GM19239 (cell line): ENCODE measurements around the gene LRMDA.
"Not testable (repeated sequence)": the region's sequence is repeated elsewhere in the genome, so short reads cannot be mapped to it uniquely, and the experiment has no call there.

Source experiments
- DNase-seq: peaks from one replicate; pipeline ENCODE4 v3.0.0; 2011; ENCODE audit warnings: low spot score; ENCODE audit not compliant: insufficient read length
- FAIRE-seq: peaks from 2 replicates; lab custom pipeline; 2011; peaks lifted over from hg19 to GRCh38; lab: Jason Lieb, UNC

Gene LRMDA

DNA sequence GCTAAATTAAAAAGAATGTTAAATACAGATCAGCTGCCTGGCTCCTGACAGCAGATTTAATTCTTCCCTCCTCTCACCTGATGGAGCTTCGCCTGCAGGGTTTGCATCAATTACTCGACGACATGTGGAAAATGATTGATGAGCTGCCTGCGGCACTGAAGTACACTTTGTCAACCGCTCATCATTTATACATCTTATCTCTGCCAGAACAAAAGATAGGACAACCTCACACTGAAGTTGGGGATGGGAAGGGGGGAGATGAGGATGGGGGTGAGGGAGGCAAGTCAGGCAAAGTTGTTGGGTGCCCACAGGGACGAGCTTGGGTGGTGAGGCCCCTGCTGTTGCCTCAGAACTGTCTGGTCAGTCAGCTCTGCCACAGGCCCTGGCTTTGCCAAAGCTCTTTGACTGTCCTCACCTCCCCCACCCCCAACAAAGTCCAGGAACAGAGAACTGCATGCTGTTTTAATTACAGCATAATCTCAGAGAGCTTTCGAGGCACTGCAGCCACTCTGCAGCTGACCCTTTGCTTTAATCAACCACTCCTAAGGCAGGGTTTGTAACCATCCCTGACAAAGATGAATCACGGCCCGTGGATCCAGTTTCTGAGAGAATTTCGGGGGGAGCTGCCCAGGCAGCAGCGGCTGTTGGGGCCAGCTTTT, 702.3 kb downstream of the LRMDA start:
- DNase-seq (no peak), FAIRE-seq (no peak)

DNA sequence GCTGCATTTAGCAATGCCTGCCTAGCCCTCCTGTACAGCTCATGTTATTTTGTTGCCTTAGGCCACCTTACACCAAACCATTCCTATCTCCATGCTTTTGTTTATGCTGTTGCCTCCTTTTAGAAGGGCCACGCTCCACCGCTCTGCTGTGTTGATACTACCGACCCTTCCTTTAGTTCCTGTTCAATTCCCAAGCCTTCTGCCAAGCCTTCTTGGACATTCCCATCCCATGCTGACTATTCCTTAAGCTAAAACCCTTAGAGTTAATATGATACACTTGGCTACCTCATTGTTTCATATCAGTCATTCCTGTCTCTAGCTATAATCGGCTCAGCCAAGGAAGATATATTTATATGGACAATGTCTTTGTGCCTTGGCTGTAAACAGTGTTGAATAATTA, 705.5 kb downstream of the LRMDA start:
- FAIRE-seq (no peak), DNase-seq (no peak)

DNA sequence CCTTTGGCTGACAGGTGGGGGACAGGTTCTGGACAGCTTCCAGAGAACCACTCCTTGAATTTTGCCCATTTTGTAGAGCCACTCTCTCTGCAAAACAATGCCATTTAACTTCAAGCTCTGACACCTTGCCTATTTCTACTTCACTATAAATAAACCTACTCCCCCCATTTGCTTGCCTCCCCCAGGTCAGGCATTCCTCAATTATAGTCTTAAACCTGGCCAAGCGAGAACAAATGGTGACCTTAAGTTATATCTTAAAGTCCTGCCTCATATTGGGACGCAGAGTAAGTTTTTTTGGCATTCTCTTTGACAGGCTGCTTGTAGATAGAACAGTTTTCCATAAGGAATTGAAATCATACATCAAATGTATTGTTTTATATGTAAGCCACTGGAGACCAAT, 706.9 kb downstream of the LRMDA start:
- FAIRE-seq (no peak), DNase-seq (no peak)

DNA sequence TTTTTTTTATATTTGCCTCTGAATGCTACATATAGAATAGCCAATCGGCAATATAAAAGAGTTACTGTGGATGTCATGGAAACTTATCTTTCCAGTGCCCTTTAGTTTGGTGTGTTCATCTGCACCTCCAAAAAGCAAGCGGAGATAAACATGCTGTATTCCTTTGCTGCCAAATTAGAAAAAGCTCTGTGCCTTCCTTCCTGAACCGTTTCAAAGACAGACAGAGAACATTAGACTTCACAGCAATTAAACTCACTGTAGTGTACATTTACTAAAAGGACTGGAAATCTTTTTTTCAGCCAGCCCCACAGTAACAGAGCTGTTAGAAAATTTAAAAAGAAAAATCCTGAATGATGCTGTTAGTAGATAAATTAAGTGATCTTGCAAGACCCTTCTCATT, 707.5 kb downstream of the LRMDA start:
- no peak for DNase-seq
- no peak for FAIRE-seq

DNA sequence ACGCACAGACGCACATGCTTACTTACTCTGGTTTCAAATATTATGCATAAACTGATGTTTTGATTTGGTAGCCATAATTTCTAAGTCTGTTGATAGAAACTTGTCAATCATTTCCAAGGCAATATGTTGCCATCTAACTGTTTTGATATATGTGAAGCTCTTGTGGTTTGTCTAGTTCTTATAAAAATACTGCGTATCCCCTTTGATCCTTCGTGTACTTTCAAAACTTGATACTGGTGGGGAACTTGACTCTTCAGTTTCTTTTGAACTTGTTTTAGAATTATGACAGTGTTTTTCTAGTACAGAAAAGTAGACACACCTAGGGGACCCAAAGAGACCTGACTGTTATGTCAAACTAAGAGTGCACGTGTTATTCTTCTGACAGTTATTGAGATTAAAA, 708.0 kb downstream of the LRMDA start:
- no peak for DNase-seq
- no peak for FAIRE-seq

DNA sequence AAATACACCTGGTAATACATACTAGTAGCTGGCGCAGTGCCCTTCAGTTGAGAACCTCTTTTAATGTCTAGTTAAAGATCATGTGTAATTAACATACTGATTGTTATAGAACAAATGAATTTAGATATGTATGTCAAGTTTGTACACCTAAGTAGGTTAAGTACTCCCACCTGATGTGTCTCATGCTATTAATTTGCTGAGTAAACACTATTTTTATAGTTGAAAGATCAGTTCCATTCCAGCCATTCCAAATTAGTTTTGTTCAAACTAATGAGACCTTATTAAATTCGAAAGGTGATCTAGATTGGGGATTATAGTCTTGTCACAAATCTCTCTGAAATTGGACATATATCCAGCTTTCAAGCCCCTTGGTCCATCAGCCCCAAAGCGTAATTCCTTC, 710.0 kb downstream of the LRMDA start:
- no peak for DNase-seq
- no peak for FAIRE-seq

DNA sequence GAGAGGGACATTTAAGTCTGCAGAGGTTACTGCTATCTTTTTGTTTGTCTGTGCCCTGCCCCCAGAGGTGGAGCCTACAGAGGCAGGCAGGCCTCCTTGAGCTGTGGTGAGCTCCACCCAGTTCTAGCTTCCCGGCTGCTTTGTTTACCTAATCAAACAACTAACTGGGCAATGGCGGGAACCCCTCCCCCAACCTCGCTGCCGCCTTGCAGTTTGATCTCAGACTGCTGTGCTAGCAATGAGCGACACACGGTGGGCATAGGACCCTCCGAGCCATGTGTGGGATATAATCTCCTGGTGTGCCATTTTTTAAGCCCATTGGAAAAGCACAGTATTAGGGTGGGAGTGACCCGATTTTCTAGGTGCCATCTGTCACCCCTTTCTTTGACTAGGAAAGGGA, 716.8 kb downstream of the LRMDA start:
- not testable (repeated sequence) for FAIRE-seq, DNase-seq

DNA sequence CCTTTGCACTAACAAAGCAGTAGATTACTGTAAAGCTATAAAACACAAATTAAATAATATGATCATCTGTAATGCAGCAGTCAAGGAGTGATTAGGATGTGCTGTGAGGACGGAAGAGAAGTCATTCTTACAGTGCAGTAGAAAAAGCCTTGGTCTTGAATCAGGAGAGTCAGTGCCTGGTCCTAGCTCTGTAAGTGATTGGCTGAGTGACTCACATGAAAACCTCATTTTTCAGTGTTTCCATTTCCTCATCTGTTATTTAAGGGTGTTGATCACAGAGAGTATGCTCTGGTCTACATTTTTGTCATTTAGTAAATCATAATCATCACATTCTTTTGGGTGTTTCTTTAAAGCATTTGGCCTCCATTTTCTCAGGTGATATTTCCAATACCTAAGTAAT, 717.8 kb downstream of the LRMDA start:
- DNase-seq = no peak
- no peak for FAIRE-seq

DNA sequence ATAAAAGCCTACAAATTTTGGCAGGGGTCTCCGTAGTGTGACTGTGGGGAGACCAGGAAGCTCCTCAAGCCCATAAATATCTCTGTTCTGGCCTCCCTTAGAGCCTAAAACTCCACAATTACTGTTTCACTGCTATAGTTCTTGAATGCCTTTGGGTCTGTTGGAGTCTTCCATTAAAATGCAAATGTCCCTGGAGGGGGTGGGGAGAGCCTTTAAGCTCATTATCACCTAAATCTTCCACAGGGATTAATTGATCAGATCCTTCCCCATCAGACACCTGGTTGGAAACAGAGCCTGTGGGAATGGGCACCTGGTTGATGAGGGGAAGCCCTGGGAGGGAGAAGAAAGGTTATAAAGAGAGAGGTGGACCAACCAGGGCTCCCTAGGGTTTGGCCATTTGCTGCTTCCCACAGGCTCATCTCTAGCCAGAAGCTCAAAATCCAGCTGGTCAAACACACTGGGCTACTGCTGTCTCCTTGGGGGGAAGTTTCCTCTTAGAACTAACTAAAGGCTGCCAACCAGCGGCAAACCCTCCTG, 718.2 kb downstream of the LRMDA start:
- DNase-seq (no peak), FAIRE-seq (no peak)

DNA sequence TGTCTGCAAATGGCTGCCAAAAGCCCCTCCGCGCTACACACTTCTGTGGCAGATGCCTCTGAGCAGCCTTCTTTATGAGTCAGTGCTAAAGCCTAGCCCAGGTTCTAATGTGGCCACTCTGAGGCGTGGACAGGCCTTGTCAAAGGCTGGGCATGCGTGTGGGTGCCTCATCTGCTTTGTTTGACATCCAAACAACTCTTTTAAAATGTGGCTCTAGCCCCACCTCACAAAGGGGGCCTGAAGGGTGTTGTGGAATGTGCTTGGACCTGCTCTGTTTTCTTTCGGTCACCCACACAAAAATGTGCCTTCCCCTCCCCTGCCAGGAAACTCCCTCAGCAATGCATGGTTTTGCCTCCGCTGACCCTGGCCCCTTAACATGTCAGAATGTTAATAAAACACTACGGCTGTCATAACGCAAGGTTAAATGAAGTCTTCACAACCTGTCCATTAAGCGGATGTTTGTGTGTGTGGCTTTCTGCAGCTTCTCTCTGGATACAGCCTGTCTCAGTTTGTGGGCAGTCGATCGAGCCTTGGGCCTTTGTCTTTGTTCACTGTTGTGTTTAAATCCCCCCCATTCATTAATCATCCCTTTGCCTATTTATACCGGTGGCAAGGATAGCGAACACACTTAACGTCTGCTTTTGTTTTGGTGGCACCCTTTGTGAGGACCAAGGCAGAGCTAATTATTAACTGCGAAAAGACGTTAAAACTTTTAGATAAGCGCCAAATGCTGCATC, 718.9 kb downstream of the LRMDA start:
- FAIRE-seq (no peak), DNase-seq (no peak)

DNA sequence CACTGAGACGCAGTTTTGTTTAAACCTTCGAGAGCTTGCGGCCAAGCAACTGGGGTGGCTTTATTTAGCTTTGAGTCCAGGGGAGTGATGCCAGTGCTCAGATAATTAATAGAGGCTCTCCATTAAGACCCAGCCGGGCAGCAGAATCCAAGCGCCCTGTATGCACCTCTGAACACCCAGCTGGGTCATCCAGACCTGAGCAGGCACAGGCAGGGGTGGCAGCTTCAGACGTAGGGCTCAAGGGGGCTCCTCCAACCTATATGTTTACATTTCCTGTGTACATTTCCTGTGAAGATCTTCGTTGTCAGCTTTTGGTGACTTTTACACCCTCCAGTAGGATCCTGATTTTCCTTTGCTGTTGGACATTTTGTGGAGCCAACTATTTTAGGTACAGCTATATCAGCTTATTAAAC, 719.5 kb downstream of the LRMDA start:
- no peak for DNase-seq

DNA sequence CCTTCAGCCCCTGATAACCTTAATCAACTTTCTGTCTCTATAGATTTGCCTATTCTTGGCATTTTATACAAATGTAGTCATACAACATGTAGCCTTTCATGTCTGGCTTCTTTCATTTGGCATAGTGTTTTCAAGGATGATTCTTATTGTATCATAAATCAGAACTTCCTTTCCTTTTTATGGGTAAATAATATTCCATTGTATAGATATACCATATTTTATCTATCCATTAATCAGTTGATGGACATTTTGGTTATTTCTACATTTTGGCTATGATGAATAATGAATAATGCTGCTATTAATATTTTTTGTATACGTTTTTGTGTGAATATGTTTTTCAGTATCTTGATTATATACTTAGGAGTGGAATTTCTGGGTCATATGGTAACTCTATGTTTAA, 720.8 kb downstream of the LRMDA start:
- no peak for FAIRE-seq
- DNase-seq = no peak

More for the DNA sequence above, 719.5 kb downstream of the LRMDA start:
- FAIRE-seq = no peak

DNA sequence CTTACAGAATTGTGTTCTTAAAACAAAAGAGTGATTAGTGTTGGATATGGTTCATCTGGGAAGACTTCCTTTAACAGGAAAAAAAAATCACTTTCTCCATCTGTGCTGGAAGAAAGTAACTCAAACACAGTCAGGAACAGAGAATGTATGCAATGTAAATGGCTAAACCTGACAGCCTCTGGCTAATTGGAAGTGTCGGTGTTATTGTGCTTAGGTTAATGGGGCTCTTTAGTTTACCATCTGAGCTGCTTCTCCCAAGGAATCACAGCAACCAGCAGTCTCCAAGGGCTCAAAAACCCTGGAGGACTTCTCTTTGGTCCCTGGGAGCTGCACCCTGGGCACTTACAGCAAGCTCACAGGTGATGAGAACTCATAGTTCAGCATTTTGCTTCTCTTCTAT, 724.5 kb downstream of the LRMDA start:
- DNase-seq (no peak), FAIRE-seq (no peak)

DNA sequence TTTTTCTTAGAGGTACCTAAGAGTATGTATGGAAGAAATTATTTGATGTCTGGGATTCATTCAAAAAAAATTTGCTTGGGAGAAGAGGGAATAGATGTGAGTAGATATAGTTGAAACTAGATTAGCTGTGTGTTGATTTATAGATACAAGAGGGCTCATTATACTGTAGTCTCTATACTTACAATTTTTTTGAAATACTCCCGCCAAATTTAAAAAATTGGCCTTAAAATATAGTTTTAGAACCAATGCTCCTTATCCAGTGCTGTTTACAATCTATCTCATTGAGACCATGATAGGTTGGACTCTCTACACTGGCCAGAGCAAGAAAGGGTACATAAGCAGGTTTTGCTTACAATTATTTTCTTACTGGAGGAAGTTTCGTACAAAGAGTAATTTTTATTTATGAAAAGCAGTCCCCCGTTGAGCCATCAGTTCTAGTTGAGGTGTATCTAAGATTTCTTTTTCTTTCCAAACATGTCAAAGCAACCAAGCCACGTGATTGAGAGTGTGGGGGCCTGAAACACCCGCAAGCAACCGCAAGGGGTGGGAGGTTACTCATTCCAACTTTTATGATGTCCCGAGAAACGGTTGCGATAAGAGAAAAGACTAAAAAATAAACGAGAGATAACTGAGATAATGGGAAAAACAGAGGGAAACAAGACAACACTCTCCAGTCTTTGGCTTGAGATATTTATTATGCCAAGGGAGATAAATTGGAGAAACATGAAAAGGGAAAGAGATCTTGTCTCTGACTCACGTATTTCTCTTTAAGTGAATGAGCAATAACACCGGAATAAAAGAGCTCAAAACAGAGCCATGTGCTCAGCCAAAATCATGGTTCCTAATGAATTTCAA, 729.2 kb downstream of the LRMDA start:
- DNase-seq = no peak
- no peak for FAIRE-seq

DNA sequence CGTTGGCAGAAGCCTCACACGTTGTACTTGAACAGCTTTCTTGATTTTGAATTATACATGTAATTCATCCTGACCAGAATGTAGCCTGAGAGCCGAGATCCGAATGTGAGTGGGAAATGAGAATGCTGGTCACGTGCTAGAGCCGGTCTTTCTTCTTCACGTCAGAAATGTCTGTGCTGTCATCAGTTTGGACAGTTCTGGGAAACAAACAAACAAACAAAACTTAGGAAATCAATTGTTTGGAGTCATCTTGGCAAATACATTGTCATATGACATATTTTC, 729.8 kb downstream of the LRMDA start:
- no peak for DNase-seq

DNA sequence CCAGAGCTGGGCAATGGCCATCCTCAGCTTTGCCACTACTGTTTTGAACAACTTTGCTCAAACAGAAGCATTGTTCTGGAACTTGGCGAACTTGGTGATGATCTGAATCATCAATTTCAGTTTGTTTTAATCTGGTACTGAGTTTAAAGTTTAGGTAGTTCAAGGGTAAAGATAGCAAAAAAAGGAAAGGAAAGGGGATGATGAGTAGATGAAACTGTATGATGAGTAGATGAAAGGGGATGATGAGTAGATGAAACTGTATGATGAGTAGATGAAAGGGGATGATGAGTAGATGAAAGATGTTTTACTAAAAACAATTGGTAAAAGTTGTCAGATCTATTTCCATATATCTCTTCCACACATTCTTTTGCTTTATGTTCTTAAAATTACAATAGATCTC, 737.0 kb downstream of the LRMDA start:
- no peak for DNase-seq
- no peak for FAIRE-seq

More for the DNA sequence above, 729.8 kb downstream of the LRMDA start:
- no peak for FAIRE-seq

DNA sequence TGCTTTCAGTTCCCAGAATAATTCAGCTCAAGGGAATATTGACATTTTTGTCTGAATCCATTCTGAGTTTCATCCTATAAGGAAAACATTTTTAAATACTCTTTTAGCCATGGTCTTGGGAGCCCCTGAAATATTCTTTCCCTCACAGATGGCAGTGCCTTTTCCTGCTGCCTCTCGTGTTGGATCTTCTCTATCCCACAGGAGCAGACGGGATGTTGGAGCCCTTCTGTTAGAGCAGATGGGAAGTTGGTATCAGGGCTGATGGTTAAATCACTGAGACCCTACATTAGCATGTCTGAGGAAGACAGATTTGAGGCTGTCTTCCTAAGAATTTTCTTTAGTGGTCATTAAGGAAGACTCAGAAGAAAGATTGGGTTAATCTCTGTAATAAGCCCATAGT, 737.8 kb downstream of the LRMDA start:
- no peak for DNase-seq
- no peak for FAIRE-seq

DNA sequence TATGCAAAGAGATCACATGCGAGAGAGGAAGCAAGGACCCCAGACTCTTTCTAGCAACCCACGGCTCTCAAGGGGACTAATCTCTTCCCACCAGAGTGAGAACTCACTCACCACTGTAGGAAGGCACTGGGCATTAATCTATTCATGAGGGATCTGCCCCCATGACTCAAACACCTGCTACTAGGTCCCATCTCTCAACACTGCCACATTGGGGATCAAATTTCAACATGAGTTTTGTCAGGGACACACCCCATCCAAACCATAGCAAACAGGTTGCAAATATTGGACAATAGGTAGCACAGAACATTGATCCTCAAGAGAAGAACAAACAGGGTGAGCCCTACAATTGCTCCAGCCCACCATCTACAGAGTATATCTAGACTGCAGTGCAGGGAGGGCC, 740.6 kb downstream of the LRMDA start:
- no peak for DNase-seq
- FAIRE-seq = no peak

DNA sequence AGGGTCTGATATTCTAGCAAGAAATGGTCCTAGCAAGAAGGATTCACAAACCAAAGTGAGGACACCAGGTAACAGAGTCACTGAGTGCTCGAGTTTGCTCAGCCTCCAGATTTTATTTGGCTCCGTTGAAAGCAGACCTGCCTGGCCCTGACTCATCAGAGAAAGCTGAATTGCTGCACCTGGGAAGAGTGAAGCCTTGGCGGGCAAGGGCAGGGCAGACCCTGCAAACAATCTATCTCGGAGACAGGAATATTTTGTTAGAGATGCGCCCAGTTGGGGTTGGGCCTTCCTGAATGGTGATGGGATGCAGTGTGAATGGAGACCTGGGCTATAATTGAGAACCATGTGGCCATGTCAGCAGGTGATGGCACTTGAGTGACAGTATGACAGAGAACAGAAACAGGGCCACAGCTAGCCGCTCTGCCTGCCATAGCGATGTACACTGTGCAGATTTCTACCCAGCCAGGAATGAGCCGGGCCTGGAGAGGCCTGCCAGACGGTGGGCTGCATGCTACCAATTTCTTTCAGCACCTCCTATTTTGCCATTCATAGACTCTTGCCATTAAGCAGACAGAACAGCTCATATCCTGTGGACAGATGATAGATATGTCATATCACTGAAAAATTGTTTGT, 744.2 kb downstream of the LRMDA start:
- DNase-seq (no peak), FAIRE-seq (no peak)

DNA sequence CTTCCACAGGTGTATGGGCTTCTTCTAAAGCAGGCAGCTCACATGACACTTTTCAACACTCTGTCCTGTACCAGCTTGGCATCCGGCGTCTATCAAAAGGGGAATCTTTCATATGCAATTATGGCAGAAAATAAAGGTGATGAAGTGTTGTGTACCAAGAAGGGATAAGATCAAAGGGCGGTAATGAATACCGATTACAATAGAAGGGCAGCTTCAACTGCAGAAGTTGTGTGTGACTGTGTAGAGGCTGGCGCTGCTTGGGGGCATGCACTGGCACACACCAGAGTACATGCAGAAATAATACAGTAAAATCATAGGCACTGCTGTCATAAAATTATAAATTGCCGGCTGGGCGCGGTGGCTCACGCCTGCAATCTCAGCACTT, 744.7 kb downstream of the LRMDA start:
- no peak for DNase-seq
- no peak for FAIRE-seq

DNA sequence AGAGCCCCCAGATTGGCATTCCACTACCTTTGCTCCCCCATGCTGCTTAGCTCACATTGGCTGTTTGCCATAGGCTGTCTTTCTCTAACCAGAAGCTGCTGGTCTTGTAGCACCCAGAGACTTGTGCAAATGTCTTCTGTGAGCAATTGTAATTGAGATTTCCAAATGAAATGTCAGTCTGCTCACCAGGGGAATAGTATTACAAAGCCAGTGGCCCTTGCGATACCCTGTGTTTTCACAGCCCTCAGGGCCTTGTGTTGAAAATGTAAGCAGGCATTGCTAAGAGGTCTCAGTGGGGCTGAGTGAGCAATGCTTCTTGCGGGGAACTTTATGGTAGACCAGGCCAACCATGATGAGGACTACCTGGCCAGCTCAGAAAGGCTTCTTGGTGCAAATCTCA, 746.5 kb downstream of the LRMDA start:
- DNase-seq (no peak), FAIRE-seq (no peak)
